GM11168 (cell line): ENCODE data around the gene LOXL3.
"Not testable (repeated sequence)": the region's sequence is repeated elsewhere in the genome, so short reads cannot be mapped to it uniquely, and the experiment has no call there.

Experiments
- in situ Hi-C: fragments of 300-500 bp; cut with MboI; formaldehyde crosslinking; loops from one replicate; pipeline ENCODE4 v1.12.0; 2022; ENCODE audit warnings: low sequenced_read_pairs; ENCODE audit not compliant: unreplicated experiment

Gene LOXL3

DNA sequence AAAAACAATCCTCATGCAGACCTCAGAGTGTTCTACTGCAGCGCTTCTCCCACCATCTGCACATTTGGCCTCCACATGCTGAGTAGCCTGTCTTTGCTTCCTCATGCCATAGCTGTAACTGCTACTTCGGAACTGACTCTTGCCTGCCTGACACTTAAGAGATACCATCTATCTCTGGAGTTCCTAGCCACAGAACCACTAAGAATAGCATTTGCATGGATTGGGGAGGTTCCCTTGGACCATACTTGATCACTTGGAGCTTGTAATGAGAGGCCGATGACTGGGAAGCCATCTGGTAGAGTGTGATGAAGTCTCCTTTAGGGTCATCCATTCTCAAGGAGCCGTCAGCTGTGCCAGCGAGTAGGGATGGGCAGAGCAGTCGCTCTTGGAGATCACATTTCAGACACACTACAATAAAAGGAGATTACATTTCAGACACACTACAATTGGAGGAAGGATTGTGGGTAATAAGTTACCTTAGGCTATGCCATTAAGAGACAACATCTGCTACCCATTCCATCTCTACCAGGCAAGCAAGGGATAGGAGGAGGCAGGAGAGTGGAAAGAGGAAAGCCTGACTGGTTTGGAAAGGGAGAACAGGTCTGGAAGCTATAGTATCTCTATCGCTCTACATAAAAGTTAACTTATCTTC, 22.6 kb upstream of the LOXL3 start:
- in situ Hi-C loops, result loop anchor here (5.0 kb wide), 1 partner anchor 94 kb away; the partner anchor contains the start of genes CCDC142 and TTC31

DNA sequence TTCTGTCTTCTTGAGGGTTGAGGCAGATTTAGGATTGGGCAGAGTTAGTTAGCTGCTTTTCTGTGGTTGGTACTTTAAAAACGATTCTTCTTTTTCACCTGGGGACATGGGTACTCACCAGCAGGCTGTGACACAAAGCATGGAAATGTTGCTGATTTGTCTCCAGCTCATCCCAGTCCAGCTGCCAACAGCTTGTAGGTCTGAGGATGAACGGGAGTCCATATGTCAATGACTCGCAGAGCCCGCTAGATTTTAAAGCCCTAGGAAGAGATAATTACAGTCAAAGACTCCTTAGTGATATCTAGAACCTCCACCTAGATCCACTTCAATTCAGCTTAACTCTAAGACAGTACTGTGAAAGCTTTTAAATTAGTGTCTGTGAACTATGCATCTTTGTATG, 21.6 kb upstream of the LOXL3 start:
- in situ Hi-C loops, result loop anchor here (5.0 kb wide), 1 partner anchor 93 kb away; the partner anchor contains the start of genes CCDC142 and TTC31

DNA sequence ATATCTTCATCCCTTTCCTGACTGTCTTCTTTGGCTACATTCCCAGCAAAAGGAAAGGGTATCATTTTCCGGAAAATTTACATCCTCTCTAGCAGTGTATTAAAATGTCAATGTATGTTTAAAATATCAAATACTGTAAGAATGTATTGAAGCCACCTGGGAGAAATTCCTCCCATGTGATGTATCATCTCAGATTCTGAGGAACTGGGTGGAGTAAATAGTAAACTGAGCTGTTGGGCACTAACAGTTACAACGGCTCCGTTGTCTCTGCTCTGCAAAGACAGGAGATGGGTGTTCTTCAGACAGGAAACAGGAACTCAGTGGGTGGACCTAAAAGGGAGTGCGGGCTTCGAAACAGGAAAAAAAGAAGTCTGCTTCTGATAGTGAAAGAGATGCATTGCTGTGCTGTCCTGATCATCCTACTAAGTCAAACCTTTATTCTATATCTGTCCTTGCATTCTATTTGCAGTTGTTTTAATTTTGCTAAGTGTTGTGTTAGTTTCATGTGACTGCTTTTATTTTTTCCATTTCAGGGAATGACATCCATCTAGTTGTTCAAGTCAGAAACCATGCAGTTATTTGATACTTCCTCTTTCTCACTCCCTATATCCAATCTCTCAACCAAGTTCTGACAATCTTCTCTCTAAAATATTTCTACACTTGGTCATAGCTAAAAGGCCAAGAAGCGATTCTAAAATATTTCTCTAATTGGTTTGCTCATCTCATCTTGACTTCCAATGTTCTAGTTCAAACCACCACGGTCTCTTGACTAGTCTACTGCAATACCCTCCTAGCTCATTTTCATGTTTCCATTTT, 20.2 kb upstream of the LOXL3 start:
- in situ Hi-C loops, result no loop called here

DNA sequence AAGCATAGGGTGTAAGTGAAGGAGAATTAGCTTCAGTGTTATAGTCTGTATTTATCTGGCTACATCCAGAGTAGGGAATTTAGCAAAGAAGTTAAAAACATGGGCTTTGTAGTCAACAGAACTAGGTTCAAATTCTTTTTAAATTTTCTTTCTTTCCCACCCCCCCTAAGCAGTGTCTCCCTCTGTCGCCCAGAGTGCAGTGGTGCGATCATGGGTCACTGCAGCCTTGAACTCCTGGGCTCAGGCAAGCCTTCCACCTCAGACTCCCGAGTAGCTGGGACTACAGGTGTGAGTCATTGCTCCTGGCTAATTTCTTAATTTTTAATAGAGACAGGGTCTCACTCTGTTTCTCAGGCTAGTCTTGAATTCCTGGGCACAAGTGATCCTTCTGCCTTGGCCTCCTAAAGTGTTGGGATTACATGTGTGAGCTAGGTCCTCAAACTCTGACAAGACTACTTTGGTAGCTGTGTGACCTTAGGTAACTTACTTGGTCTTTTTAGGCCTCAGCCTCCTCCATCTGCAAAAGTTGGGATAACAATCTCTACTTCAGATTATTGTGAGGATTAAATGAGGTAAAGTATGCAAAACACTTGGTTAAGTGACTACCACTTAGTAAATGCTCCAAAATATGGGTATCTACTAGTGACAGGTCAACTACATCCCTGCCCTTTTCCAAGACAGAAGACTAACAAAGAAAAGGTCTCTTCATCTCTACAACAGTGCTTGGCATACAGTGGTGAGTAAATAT, 18.6 kb upstream of the LOXL3 start:
- in situ Hi-C loops, result no loop called here

DNA sequence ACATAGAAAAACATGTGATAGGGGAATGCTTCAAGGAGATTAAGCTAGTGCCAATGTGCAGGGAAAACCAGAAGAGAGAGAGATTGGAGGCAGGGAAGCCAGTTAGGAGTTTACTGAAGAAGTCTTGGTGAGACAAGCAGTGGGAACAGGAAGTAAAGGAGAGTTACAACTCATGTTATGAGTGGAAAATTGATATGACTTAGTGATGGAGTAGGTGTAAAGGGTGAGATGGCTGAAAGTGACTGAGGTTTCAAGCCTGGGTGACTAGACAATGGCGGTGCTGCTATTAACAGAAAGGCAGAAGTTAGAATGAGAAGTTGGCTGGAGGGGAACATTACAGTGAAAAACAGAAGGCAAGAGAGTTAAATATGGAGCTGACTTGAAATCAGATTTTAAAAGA, 17.3 kb upstream of the LOXL3 start:
- in situ Hi-C loops, result no loop called here

DNA sequence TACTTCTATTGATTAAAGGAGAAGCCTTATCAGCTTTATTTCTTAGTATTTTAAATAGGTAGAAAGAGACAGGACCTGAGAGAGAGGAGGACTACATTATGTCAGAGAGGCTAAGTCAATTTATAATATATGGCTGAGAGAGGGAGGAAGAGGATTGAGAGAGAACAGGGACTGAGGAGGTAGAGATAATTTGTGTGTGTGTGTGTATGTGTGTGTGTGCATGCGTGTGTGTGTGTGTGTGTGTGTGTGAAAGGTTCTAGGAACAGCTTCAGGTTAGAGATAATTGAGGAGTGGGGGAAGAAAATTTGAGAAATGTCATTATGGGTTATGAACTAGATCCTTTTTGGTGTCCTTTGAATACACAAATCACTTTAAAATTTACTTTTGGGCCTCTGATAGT, 15.9 kb upstream of the LOXL3 start:
- in situ Hi-C loops, result no loop called here

DNA sequence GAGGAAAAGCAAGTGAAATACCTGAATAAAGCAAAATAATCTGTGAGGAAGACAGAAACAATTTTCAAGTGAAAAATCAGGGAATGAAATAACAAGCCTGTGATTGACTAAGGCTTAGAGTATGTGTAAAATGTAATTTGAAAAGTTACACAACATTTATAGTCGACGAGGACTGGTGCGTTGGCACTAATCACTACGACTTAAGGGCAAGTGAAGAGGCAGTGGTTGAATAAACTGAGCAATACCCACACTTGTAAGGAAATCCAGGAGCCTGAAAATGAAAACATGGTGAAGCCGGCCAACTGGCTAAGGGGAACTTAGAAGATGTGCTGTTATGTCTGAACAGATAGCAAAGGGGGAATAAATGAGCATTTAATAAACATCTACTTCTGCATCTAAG, 14.1 kb upstream of the LOXL3 start:
- in situ Hi-C loops, result no loop called here

DNA sequence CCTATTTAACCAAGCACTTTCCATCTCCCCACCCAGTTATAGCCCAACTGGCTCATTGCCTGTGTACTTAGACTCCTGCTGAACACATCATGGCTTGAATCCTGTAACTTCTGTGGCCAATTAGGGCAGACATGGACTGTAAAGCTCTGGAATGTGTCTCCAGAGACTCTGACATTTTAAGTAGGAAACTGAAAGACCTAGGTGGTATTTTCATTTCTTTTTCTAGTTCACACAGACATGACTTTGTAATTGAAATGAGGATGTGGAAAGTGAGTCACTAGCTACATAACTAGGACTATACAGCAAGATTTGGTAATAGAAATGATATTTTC, 13.0 kb upstream of the LOXL3 start:
- in situ Hi-C loops, result no loop called here

DNA sequence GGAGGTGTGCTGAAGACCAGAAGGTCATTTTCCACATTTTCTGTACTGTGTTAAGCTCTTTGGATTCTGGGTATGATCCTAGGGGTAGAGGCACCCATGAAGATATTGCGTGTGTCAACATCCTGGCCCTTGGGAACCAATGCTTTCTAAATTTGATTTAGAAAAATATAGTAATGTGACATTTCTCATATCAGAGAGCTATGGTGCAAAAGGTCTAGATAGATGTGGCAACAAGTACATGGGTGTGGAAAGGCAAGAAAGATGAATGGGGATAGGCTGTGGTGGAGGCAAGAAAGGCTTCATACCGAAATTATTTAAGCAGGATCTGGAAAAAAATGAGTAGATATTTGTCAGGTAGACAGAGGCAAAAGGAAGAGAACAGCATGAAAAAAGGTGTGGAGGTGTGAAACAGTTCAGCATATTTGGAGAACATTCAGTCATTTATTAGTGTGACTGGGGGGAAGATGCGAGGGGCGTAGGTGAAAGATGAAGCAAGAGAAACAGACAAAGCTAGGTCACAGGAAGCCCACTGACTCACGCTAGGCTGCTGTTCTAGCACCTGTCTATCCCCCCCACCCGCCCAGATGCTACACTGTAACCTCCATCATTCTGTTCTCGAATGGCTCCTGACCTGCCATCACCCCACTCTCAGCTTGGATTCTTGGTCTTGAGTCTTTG, 12.5 kb upstream of the LOXL3 start:
- in situ Hi-C loops, result no loop called here

DNA sequence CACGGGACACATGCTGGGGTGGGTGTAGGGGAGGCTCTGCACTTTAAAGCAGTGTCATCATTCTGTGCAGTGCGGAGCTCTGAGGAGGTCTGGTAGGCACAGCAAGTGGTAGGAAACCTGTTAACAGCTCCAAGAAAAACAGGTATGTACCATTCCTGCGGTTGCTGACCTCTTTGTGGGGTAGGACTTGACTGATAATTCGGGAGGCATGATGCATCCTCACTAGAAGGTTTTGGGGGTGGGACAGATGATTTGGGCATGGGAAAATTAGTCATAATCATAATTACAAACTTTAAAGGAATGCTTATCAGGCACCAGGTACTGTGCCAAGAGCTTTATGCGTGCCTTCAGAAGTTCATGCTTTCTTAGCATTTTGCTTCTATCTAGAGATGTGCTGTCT, 10.5 kb upstream of the LOXL3 start:
- in situ Hi-C loops, result no loop called here

DNA sequence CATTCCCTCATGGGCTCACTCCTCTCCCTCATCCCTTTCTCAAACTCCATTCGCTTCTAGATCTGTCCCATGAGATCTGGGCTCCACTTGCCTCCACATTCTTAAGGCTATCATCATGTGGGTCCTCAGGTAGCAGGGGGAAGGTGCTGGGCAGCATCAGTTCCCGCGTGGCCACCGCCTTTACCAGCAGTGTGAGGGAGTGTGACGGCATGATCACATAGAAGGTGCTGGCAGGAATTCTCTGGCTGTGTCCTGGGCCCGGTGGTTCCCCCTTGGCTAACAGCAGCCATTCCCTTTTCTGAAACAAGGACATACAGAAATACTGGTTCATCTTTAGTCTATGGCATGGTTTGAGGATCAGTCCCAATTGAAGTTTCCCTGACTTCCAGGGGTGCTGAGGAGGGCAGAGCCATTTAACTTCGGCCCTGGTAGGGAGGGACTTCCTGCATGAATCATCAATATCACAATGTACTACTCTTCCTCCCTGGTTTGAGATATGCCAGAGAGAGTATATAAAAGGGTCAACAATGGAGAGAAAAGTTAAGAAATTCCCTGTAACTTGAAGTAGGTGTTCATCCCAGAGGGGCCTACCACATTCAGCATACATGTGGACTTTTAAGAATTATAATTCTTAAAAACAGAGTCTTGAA, 8.5 kb upstream of the LOXL3 start:
- in situ Hi-C loops, result no loop called here

DNA sequence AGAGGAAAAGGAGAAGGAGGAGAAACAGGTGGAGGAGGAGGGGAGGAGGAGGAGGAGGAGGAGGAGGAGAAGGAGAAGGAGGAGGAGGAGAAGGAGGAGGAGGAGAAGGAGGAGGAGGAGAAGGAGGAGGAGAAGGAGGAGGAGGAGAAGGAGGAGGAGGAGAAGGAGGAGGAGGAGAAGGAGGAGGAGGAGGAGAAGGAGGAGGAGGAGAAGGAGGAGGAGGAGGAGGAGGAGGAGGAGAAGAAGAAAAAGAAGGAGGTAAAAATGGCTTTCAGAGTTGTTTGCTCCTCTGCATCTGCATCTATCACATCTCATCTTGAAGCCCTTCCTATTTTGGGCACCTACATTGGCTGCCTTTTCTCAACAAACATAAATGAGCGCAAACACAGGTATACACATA, 7.3 kb upstream of the LOXL3 start:
- in situ Hi-C loops, result not testable (repeated sequence)

DNA sequence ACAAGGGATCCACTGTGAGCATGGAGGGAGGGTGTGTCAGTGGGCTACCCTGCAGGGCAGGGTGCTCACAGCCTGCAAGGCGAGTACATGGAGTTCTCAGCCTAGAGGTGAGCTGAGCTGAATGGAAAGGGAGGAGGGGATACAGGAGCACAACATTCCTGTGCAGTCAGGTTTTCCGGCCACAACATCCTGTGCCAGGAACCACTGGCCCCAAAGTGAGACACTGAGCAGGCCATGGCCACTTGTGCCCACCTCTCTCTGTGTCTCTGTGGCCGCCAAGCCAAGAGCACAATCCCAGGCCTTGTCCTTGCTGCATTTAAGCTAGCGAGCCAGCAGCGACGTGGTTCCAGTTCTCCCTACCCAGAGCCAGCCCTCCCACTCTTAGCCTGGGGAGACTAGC, 6.8 kb upstream of the LOXL3 start:
- in situ Hi-C loops, result no loop called here

DNA sequence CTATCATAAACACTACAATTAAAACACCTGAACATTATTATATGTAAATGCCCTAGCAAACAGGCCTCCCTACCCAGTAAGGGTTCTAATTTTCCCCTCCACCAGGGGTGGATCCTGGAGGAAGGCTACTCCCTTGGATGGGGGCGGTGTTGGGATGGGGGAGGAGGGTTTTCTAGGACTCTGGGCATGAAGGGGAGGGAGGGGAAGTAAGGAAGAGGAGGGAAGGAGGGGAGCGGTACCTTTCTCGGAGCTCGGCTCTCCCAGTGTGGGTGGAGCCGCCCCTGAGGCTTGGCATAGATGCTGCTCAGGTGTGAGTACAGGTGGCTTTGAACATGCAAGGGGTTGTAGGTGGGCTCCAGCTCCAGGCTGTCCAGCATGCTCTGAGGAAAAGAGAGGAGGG, 6.2 kb upstream of the LOXL3 start:
- in situ Hi-C loops, result no loop called here

DNA sequence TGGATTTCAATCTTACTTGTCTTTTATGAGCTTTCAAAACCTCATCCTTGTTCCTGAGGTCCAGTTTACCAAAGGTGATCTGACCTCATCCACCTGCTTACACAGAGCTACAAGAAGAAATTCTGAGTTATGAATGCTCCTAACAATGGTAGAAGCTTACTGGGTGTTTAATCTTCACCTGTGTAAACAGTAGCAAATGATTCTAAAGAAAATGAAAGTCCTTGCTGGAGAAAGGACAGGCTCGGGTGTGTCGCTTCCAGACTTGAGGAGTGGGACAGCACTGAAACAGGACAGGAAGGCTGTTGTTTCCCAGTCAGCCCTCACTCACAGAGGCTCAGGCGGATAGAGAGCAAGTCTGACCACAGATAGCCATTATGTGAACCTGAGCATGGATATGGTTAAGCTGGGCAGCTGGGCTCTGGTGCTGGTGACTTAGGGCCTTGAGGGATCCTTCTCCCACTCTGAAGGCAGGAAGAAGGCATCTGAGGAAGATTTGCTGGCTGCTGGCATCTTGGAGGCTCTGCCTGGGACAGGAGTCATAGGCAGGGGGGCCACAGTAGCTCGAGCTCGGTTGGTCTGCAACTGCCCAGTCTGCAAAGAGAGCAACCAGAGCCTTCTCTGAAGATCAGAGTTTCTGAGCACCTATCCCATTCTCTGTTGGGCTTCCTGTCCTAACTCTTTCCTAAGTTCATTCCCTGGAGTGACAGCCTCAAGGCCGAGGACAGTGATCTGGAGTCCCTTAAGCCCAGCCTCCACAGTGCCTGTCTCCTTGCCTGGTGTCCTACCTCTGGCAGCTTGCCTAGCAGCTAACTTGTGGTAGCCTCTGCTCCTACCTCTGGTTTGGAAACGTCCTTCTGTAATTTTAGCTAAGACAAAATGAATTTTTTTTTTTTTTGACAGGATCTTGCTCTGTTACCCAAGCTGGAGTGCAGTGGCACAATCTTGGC, 4.8 kb upstream of the LOXL3 start:
- in situ Hi-C loops, result no loop called here

DNA sequence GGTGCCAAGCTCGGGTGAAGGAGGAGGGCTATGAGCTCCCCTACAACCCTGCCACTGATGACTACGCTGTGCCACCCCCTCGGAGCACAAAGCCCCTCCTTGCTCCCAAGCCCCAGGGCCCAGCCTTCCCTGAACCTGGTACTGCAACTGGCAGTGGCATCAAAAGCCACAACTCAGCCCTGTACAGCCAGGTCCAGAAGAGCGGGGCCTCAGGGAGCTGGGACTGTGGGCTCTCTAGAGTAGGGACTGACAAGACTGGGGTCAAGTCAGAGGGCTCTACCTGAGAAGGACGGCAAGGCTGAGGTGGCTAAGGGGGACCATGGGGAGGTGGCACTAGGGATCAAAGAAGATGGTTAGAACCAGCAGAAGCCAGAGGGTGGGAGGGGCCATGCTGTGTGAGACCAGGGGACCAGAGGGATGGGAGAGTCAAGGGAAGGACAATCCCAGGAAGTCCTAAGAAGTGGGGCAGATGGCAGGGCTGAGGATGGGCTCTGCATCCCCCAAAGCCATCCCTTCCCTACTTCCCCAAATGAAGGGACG, 3.2 kb upstream of the LOXL3 start:
- in situ Hi-C loops, result no loop called here

DNA sequence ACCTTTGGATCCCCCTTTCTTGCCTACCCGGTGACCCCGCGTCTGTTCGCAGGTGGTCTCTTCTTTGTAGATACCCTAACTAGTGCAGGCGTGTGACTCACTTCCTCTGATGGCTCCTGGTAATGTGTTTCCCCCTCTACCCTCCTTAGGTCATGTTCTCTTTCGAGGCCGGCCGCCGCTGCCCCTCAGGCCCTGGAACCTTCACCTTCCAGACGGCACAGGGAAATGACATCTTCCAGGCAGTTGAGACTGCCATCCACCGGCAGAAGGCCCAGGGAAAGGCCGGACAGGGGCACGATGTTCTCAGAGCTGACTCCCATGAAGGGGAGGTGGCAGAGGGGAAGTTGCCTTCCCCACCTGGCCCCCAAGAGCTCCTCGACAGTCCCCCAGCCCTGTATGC, 2.4 kb upstream of the LOXL3 start:
- in situ Hi-C loops, result no loop called here

DNA sequence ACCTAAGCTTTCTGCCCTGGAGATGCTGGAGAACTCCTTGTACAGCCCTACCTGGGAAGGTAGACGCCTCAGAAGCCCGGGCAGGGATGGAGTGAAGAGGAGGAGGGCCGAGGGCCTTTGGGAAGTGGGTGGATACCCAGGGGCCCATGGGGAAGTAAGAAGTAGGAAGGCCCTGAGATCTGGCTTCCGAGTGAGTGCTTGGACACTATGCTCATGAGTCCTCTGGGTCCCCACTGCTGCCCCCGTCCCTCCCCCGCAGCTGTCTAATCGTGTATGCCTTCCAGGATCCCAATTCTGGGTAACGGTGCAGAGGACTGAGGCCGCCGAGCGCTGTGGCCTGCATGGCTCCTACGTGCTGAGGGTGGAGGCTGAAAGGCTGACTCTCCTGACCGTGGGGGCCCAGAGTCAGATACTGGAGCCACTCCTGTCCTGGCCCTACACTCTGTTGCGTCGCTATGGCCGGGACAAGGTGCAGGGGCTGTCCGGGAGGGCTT, 1.9 kb upstream of the LOXL3 start:
- in situ Hi-C loops, result no loop called here
